Superior temporal gyrus (tissue), 1 donor: ENCODE data around the gene HCST.

Experiments
- DNase-seq: peaks from one replicate; pipeline ENCODE4 v3.0.0-alpha.2; 2016; ENCODE audit errors: extremely low spot score

Gene HCST

GRCh38 chr19:35937345-35938281 lies 35.3 kb downstream of the HCST start:
- DNase-seq = no peak

- DNase-seq = no peak
Measured at GRCh38 chr19:35938282-35939224, 36.2 kb downstream of the HCST start.

- no peak for DNase-seq
Measured at GRCh38 chr19:35939307-35940077, 37.2 kb downstream of the HCST start.

GRCh38 chr19:35940078-35940775 lies 37.9 kb downstream of the HCST start:
- no peak for DNase-seq

GRCh38 chr19:35940839-35941238 lies 38.5 kb downstream of the HCST start:
- no peak for DNase-seq

GRCh38 chr19:35942235-35942634 lies 39.9 kb downstream of the HCST start:
- no peak for DNase-seq

DNA sequence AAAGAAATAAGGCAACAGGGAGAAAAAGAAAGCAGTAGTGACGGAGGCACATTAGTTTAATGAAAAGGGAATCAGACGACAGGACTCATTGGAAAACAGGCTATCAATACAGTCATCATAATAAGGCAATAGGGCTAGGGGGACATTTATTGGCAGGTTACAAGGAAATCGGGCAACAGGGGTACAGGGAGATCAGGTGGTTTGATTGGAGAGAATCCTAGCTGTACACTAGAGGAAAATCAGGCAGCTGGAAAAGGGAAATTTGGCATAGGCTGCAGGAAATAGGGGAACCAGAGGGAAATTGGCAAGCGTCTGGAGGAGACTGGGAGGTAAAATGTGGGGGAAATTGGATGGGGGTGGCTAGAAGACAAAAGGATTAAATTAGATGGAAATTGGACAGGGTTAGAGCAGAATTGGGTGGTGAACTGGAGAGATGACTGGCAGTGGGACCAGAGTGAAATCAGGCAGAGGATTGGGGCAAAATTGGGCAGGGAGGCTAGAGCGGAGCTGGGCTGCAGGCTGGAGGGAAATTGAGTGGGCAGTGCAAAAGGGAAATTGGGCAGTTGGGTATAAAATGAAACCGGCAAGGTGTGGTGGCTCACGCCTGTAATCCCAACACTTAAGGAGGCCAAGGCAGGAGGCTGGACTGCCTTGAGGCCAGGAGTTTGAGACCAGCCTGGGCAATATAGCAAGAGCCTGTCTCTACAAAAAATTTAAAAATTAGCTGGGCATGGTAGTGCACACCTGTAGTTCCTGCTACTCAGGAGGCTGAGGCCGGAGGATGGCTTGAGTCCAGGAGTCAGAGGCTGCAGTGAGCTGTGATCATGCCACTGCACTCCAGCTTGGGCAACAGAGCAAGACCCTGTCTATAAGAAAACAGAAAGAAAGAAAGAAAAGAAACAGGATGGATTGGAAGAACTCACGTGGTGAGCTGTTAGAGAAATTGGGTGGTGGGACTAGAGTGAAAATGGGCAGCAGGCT lies 41.3 kb downstream of the HCST start:
- no peak for DNase-seq

DNA sequence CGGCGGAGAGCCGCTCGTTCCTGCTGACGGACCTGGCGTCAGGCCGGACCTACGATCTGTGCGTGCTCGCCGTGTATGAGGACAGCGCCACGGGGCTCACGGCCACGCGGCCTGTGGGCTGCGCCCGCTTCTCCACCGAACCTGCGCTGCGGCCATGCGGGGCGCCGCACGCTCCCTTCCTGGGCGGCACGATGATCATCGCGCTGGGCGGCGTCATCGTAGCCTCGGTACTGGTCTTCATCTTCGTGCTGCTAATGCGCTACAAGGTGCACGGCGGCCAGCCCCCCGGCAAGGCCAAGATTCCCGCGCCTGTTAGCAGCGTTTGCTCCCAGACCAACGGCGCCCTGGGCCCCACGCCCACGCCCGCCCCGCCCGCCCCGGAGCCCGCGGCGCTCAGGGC lies 42.2 kb downstream of the HCST start:
- no peak for DNase-seq

- DNase-seq = no peak
Measured at GRCh38 chr19:35945121-35945790, 42.9 kb downstream of the HCST start.

GRCh38 chr19:35946203-35946602 lies 43.9 kb downstream of the HCST start:
- DNase-seq = no peak

GRCh38 chr19:35949131-35949530 lies 46.8 kb downstream of the HCST start:
- no peak for DNase-seq
